HG02870 (cell line): ENCODE results near the gene SPPL2C.

Experiments
- ATAC-seq: cut with Tn5 transposase; IDR thresholded peaks from one replicate; pipeline ENCODE4 v1.9.1; 2021; ENCODE audit warnings: mild to moderate bottlenecking, moderate library complexity; ENCODE audit not compliant: unreplicated experiment

Gene SPPL2C

DNA sequence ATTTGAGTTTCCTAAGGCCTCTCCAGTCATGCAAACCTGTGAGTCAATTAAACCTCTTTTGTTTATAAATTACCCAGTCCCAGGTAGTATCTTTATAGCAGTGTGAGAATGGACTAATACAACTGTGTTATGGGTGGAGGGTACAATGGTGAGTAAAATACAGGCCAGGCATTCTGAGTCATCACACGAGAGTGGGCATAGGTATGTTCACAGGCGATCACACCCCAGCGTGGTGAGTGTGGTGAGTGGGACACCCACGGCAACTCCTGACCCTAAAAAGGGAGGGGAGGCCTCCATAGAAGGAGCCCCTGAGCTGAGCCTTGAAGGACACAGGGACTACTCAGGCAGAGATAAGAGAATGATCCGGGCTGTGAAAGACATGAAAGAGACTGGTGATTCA lies 27.0 kb downstream of the SPPL2C start:
- ATAC-seq, result no peak

DNA sequence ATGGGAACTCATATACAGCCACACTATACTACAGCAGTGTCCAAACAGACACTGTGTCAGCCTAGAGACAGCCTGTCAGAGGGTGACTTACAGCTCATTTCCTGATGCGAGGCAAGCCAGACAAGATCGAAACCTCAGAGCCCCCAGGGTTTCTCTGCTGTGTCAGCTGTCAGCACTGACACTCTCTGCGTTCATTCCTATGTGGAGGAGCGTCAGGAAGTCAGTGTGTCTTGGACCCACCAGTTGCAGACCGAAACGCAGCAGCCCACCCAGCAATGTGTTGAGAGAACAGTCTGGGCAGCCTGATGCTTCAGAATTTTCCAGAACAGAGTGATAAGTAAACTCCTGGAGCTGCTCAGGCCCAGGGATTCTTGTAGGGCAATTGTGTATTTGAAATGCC lies 29.0 kb downstream of the SPPL2C start:
- no peak for ATAC-seq

DNA sequence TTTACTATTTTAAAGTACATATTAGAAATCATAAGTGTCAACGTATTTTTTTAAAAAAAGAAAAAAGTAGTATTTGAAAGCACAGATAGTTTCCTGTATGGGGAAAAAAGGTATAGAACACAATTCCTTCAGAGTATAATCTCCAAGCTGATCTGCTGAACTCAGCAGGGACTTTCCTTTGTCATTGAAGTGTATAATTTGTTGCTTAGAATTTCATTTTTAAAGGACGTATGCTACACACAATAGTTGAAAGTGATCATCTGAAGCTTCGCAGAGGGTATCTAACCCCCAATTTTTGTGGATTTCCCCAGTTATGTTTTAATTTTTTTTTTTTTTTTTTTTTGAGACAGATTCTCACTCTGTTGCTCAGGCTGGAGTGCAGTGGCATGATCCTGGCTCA lies 29.5 kb downstream of the SPPL2C start:
- no peak for ATAC-seq

- ATAC-seq, result no peak
These were observed 31.9 kb downstream of the SPPL2C start for GRCh38 chr17:45876539-45876938.

- ATAC-seq, result no peak
These were observed 32.8 kb downstream of the SPPL2C start for GRCh38 chr17:45877467-45877866.

DNA sequence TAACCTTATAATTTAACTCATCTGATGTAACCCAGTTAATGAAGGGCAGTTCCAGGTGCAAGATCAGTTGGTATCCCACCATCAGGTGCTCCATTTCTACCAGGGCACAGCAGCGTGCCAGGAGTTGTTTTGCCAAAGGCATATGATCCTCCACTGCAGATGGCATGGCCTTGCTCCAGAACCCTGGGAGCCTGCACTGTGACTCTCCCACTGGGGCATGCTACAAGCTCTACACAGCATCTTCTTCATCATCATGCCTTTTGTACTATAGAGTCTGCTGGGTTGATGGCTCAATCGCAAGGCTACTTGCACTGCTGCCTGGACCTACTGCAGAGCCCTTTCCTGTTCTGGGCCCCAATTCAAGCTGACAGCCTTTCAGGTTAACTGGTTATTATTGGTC lies 38.4 kb downstream of the SPPL2C start:
- ATAC-seq, result no peak

- no peak for ATAC-seq
These were observed 42.2 kb downstream of the SPPL2C start for GRCh38 chr17:45886852-45887251.

DNA sequence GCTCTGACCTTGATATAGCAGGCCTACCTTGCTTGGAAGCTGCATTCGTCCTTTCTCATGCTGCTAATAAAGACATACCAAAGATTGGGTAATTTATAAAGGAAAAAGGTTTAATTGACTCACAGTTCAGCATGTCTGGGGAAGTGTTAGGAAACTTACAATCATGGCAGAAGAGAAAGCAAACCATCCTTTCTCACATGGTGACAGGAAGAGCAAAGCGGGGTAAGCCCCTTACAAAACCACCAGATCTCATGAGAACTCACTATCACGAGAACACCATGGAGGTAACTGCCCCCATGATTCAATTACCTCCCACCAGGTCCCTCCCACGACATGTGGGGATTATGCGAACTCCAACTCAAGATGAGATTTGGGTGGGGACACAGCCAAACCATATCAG lies 43.7 kb downstream of the SPPL2C start:
- no peak for ATAC-seq

DNA sequence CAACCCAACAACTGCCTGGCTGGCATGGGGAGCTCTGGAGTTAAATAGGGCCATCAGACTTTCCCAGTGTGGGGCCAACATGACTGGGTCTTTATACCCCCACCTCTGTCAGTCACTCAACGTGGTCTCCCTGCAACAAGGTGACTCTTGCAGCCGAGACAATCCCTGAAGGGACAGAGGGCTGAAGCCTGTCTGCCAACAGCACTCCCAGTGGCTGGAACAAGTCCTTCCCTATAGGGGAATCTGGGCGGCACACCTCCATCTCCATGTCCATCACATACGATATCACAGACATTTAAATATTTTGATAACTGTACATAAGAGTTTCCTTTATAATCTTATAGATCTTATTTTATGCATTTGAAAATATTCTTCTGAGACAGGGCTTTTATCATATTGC lies 44.9 kb downstream of the SPPL2C start:
- ATAC-seq, result no peak

- no peak for ATAC-seq
These were observed 49.0 kb downstream of the SPPL2C start for GRCh38 chr17:45893725-45894021.

DNA sequence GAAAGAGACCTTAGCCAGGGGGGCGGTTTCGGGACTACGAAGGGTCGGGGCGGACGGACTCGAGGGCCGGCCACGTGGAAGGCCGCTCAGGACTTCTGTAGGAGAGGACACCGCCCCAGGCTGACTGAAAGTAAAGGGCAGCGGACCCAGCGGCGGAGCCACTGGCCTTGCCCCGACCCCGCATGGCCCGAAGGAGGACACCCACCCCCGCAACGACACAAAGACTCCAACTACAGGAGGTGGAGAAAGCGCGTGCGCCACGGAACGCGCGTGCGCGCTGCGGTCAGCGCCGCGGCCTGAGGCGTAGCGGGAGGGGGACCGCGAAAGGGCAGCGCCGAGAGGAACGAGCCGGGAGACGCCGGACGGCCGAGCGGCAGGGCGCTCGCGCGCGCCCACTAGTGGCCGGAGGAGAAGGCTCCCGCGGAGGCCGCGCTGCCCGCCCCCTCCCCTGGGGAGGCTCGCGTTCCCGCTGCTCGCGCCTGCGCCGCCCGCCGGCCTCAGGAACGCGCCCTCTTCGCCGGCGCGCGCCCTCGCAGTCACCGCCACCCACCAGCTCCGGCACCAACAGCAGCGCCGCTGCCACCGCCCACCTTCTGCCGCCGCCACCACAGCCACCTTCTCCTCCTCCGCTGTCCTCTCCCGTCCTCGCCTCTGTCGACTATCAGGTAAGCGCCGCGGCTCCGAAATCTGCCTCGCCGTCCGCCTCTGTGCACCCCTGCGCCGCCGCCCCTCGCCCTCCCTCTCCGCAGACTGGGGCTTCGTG lies 49.5 kb downstream of the SPPL2C start, which contains the start of gene MAPT:
TSS of gene MAPT (plus strand) at position 533 of the 763 bp plus-strand sequence. CDS start 67,784 bp downstream, outside the sequence.
- ATAC-seq, result peak; percentile 59

GRCh38 chr17:45895304-45895968 lies 50.8 kb downstream of the SPPL2C start:
- no peak for ATAC-seq

GRCh38 chr17:45895969-45896785 lies 51.5 kb downstream of the SPPL2C start:
- no peak for ATAC-seq
